GM12892 (cell line): ENCODE measurements around the gene PTPRN2.

Experiments
- DNase-seq: peaks from one replicate; pipeline ENCODE4 v3.0.0; 2011; ENCODE audit not compliant: insufficient read length
- FAIRE-seq: peaks from 2 replicates; lab custom pipeline; 2011; peaks lifted over from hg19 to GRCh38; lab: Jason Lieb, UNC
- POLR2A ChIP-seq: IDR thresholded peaks from 2 replicates; pipeline ENCODE4 v1.6.1; 2011; ENCODE audit warnings: low read depth, low read length, control low read depth
- POLR2AphosphoS5 ChIP-seq: IDR thresholded peaks from 2 replicates; pipeline ENCODE4 v1.6.1; 2011; ENCODE audit warnings: low read depth, low read length, control low read depth
- TAF1 ChIP-seq: IDR thresholded peaks from 2 replicates; pipeline ENCODE4 v1.6.1; 2011; ENCODE audit warnings: low read depth, mild to moderate bottlenecking, control low read depth, low read length, borderline replicate concordance

Gene PTPRN2

GRCh38 chr7:158240801-158241200, 346.8 kb downstream of the PTPRN2 start:
- FAIRE-seq (no peak), DNase-seq (no peak)
- no peak for TF ChIP-seq POLR2A
- TF ChIP-seq TAF1: no peak
- no peak for TF ChIP-seq POLR2AphosphoS5

GRCh38 chr7:158239290-158239981, 348.2 kb downstream of the PTPRN2 start:
- DNase-seq (no peak), FAIRE-seq (no peak)
- no peak for TF ChIP-seq POLR2A
- no peak for TF ChIP-seq TAF1
- TF ChIP-seq POLR2AphosphoS5: no peak

GRCh38 chr7:158238616-158239289, 348.9 kb downstream of the PTPRN2 start:
- FAIRE-seq: no peak
- TF ChIP-seq TAF1 (no peak), POLR2A (no peak), POLR2AphosphoS5 (no peak)
- DNase-seq: no peak

GRCh38 chr7:158237672-158238335, 349.8 kb downstream of the PTPRN2 start:
- TF ChIP-seq POLR2AphosphoS5 (no peak), TAF1 (no peak), POLR2A (no peak)
- FAIRE-seq (no peak), DNase-seq (no peak)

- DNase-seq: no peak
- TF ChIP-seq TAF1 (no peak), POLR2AphosphoS5 (no peak), POLR2A (no peak)
- FAIRE-seq: no peak
Observed at GRCh38 chr7:158236400-158236799, 351.2 kb downstream of the PTPRN2 start.

- DNase-seq: no peak
- no peak for FAIRE-seq
- TF ChIP-seq POLR2AphosphoS5 (no peak), POLR2A (no peak), TAF1 (no peak)
Observed at GRCh38 chr7:158235862-158236261, 351.8 kb downstream of the PTPRN2 start.

GRCh38 chr7:158229945-158230344, 357.7 kb downstream of the PTPRN2 start:
- DNase-seq: no peak
- no peak for FAIRE-seq
- TF ChIP-seq TAF1 (no peak), POLR2AphosphoS5 (no peak), POLR2A (no peak)

GRCh38 chr7:158228986-158229385, 358.6 kb downstream of the PTPRN2 start:
- TF ChIP-seq POLR2AphosphoS5 (no peak), TAF1 (no peak), POLR2A (no peak)
- DNase-seq (no peak), FAIRE-seq (no peak)

- FAIRE-seq: no peak
- DNase-seq: no peak
- no peak for TF ChIP-seq TAF1
- no peak for TF ChIP-seq POLR2AphosphoS5
Observed at GRCh38 chr7:158228131-158228530, 359.5 kb downstream of the PTPRN2 start.

GRCh38 chr7:158227258-158227984, 360.2 kb downstream of the PTPRN2 start:
- FAIRE-seq: no peak
- DNase-seq: no peak
- TF ChIP-seq POLR2A (no peak), TAF1 (no peak), POLR2AphosphoS5 (no peak)

GRCh38 chr7:158216198-158216597, 371.4 kb downstream of the PTPRN2 start:
- TF ChIP-seq POLR2AphosphoS5: no peak
- no peak for FAIRE-seq

GRCh38 chr7:158209435-158209834, 378.2 kb downstream of the PTPRN2 start:
- no peak for FAIRE-seq
- DNase-seq: no peak
- TF ChIP-seq POLR2A (no peak), POLR2AphosphoS5 (no peak), TAF1 (no peak)

More at GRCh38 chr7:158216198-158216597, 371.4 kb downstream of the PTPRN2 start:
- DNase-seq: no peak
